ENCODE measurements around the gene VAMP5. TPM values are rescaled to one million over a fixed set of nuclear protein-coding genes. Genes with fewer than 3 reads are reported as not detected.

VAMP5 gene
- total and polyA plus RNA-seq, 2 donors (not counting 3 experiments of a cell fraction or from before 2014, with no cell fraction given), result 186 to 624 TPM

- Histone ChIP-seq H3K36me3 (ENCODE audit: control insufficient read depth in 2 of 2, extremely low read depth in 1 of 2, insufficient read depth in 2 of 2, low read length in 2 of 2) (peaks cover 0 to 40% of the 10 kb centered on the region in 2 experiments), H3K27me3 (ENCODE audit: control insufficient read depth in 2 of 2, insufficient read depth in 2 of 2, low read length in 2 of 2) (no peaks in the 10 kb centered on the region), H2AFZ (ENCODE audit: low read depth, low read length) (peak overlapping the region; percentile 39), H4K20me1 (replicated peaks; ENCODE audit: control insufficient read depth, extremely low read depth, insufficient read depth, low read length) (no peaks in the 10 kb centered on the region), H3K9me1 (replicated peaks; ENCODE audit: control insufficient read depth, extremely low read depth, insufficient read depth, low read length) (no peaks in the 10 kb centered on the region), H3K27ac (ENCODE audit: insufficient read depth, low read depth, low read length) (peak overlapping the region; percentile 59), H3K79me2 (ENCODE audit: control insufficient read depth, insufficient read depth, low read length) (peaks cover 26% of the 10 kb centered on the region), H3K9ac (replicated peaks; ENCODE audit: extremely low read depth, insufficient read depth, low read length) (peak overlapping the region; percentile 77), H3K4me1 (ENCODE audit: control insufficient read depth, extremely low read depth, insufficient read depth, low read length) (peaks cover 18% of the 10 kb centered on the region), H3K9me3 (replicated peaks; ENCODE audit: control insufficient read depth, insufficient read depth, low read length) (no peaks in the 10 kb centered on the region), H3K4me2 (ENCODE audit: insufficient read depth, low read length) (peak overlapping the region; percentile 58), H3K4me3 (replicated peaks in 1 of 3; ENCODE audit: insufficient read depth in 1 of 3, low read depth in 1 of 3, low read length in 3 of 3) (peak overlapping the region; percentile 38 to 94 (median 62))
- no peak for FAIRE-seq
- dilution Hi-C loops (cut with MboI; ENCODE audit: extremely low pct_ligation_motif_present, low sequenced_read_pairs), result no loop called here
- ChIA-PET POLR2A (interaction anchor here (0.9 to 1.8 kb wide), 3 partner anchors 10 to 57 kb away, joined by 3 to 6 read pairs (median 4); partner anchors contain the start of genes GGCX and MAT2A), CTCF (interaction anchor here (0.9 to 1.9 kb wide), 6 partner anchors 8 to 241 kb away, joined by 3 to 6 read pairs (median 4); partner anchors contain the start of genes ELMOD3, RETSAT and VAMP8)
- no peak for TF ChIP-seq GATA2 (IDR thresholded peaks at IDR 0.05; ENCODE audit: insufficient read depth, insufficient read length, low read depth, low read length)
- no peak for TF ChIP-seq CTCF (IDR thresholded peaks at IDR 0.05; ENCODE audit: extremely low read depth in 1 of 2, insufficient read depth in 1 of 2, low read depth in 1 of 2, low read length in 2 of 2)
- no peak for TF ChIP-seq MYC (IDR thresholded peaks at IDR 0.05; ENCODE audit: low read depth, low read length)
- no peak for TF ChIP-seq EZH2 (IDR thresholded peaks at IDR 0.05; ENCODE audit: borderline replicate concordance, low read depth, low read length, severe bottlenecking)
- TF ChIP-seq POLR2AphosphoS5 (IDR thresholded peaks at IDR 0.05; ENCODE audit: insufficient read depth, low read depth, low read length), result no peak
- no peak for TF ChIP-seq POLR2A (IDR thresholded peaks at IDR 0.05; ENCODE audit: low read depth, low read length)
- TF ChIP-seq MAX (IDR thresholded peaks at IDR 0.05; ENCODE audit: insufficient read depth, insufficient read length), result no peak
- no peak for TF ChIP-seq FOS (IDR thresholded peaks at IDR 0.05; ENCODE audit: borderline replicate concordance, insufficient read depth, low read length)
- TF ChIP-seq JUN (IDR thresholded peaks at IDR 0.05; ENCODE audit: borderline replicate concordance, insufficient read depth, insufficient read length, low read depth), result no peak
- no TSS peak for BruUV-seq (replicated peaks)
- DNase-seq (ENCODE audit: low read depth, low spot score), result no peak
- intact Hi-C loops (cut with micrococcal nuclease), result no loop called here
Measured at GRCh38 chr2:85596026-85596333, 11.7 kb downstream of the VAMP5 start.
